Vagina (tissue), 2 donors: ENCODE measurements around the gene TGFBR2.

Experiments used
- POLR2A ChIP-seq, 2 donors: fragments of 450-650 bp; IDR thresholded peaks; one replicate each; pipeline ENCODE4 v1.6.1; 2017; ENCODE audit warnings: antibody characterized with exemption in 2 of 2, mild to moderate bottlenecking in 2 of 2, moderate library complexity in 2 of 2
- POLR2AphosphoS5 ChIP-seq, 2 donors: sonication (generic); formaldehyde crosslinking; IDR thresholded peaks; one replicate each; pipeline ENCODE4 v1.9.0; 2017; ENCODE audit warnings: antibody characterized with exemption in 2 of 2, mild to moderate bottlenecking in 2 of 2, low read depth in 1 of 2; ENCODE audit not compliant: insufficient read depth in 1 of 2
- TF ChIP-seq, protein P1 (sequence below), 3 experiments: fragments of 450-650 bp in 2 of 3; fragments of 200-600 bp in 1 of 3; sonication (generic) in 1 of 3; IDR thresholded peaks; one replicate each; pipeline ENCODE4 v1.5.1; 2017 to 2019; ENCODE audit warnings: antibody characterized with exemption in 3 of 3, mild to moderate bottlenecking in 2 of 3, moderate library complexity in 2 of 3

DNA sequence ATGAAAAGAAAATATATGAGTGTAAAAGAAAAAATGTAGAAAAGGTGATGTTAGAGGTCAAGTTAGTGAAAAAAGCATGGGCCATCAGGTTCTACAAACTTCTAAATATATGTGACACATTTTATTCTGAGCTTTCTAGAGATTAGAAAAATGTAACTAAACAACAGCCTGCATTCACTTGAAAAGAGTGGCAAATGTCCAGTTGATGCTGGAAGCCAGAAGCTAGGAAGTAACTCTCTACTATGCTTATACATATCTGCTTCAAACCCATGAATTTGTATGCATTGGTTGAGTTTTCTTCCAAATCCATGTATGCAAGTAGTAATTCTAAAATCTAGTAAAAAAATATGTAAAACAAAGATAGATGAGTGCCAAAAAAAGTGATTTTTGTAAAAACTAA, 123.5 kb downstream of the TGFBR2 start:
- TF ChIP-seq POLR2A (IDR thresholded peaks at IDR 0.05) = no peak
- TF ChIP-seq, protein P1, sequence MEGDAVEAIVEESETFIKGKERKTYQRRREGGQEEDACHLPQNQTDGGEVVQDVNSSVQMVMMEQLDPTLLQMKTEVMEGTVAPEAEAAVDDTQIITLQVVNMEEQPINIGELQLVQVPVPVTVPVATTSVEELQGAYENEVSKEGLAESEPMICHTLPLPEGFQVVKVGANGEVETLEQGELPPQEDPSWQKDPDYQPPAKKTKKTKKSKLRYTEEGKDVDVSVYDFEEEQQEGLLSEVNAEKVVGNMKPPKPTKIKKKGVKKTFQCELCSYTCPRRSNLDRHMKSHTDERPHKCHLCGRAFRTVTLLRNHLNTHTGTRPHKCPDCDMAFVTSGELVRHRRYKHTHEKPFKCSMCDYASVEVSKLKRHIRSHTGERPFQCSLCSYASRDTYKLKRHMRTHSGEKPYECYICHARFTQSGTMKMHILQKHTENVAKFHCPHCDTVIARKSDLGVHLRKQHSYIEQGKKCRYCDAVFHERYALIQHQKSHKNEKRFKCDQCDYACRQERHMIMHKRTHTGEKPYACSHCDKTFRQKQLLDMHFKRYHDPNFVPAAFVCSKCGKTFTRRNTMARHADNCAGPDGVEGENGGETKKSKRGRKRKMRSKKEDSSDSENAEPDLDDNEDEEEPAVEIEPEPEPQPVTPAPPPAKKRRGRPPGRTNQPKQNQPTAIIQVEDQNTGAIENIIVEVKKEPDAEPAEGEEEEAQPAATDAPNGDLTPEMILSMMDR (IDR thresholded peaks at IDR 0.05) = no peak
- no peak for TF ChIP-seq POLR2AphosphoS5 (IDR thresholded peaks at IDR 0.05; ENCODE audit: insufficient read depth in 1 of 2, low read depth in 1 of 2)
